ENCODE results near the gene TMEM54. TPM values are rescaled to one million over a fixed set of nuclear protein-coding genes. Genes with fewer than 3 reads are reported as not detected.

TMEM54 gene
- total RNA-seq, 1 experiment from 2014 or later: 47.5 TPM

GRCh38 chr1:32895325-32896215 lies 5.6 kb downstream of the TMEM54 start:
- DNase-seq (ENCODE audit: low spot score): no peak

GRCh38 chr1:32894681-32895080 lies 6.5 kb downstream of the TMEM54 start:
- DNase-seq (ENCODE audit: low spot score): no peak

GRCh38 chr1:32894019-32894600 lies 7.1 kb downstream of the TMEM54 start:
- no peak for DNase-seq (ENCODE audit: low spot score)

GRCh38 chr1:32893198-32894018 lies 7.8 kb downstream of the TMEM54 start:
- no peak for DNase-seq (ENCODE audit: low spot score)

DNA sequence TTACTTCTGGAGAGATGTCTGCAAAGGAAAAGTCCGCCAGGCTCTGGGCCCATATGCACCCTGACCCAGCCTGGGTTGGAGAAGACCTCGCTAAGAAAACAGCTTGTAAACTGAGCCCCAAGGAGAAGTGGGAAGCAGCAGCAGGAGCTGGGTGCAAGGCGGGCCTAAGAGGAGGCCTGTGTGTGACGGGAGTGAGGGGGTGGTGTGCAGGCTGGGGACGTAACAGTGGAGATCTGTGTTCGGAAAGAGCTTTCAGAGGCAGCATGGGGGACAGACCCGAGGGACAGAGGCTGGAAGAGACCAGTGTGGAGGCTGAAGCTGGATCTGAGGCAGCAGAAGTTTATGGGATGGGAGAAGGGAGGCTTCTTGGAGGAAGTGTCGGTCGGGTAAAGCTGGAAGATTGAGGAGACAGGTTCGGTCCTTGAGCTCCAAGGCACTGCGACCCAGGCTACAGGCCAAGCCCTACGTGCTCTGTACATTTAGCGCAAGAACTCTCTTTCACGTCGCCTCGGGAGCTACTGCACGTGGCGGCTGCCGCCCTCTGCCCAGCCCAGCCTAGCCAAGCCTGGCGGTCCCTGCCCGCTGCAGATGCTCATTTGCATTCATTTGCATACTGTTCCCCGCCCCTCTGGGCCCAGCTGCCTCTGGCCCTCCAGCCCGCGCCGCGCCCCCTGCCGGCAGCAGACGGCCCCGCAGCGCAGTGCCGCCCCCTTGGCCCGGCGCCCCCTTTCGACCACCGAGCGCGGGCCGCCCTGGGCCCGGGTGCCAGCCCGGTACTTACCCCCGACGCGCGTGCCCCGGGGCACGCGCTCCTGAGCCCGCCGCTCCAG lies 8.6 kb downstream of the TMEM54 start:
- no peak for DNase-seq (ENCODE audit: low spot score)

DNA sequence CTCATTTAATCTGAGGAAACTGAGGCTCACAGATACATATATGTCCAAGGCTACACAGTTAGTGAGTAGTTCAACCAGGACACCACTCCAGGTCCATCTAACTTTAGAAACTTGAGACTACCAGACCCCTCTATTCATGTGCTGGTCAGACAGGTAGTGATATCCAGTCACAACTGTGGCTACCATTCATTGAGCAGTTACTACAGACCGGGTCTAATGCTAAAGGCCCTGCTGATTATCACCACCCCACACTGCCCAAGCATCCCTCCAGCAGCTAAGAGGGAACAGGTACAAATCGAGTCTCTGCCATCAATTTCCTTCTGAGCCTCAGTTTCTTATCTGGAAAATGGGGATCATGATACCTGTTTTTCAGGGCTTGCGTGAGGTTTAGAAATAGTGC lies 9.6 kb downstream of the TMEM54 start:
- no peak for DNase-seq (ENCODE audit: low spot score)

DNA sequence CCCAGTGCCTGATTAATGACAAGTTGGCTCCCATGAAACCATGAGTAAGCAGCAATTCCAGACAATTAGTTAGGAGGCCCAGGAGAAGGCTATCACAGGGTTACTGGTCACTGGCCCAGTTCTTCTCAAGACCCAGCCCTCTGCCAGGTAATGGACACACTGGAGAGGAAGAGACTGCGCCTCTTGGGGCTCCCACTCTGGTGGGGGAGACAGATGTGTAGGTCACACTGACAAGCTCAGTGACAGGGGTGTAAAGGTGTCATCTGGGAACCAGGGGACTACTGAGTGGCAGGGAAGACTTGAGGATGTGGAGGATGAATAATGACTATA lies 10.0 kb downstream of the TMEM54 start:
- no peak for DNase-seq (ENCODE audit: low spot score)

GRCh38 chr1:32890516-32891240 lies 10.5 kb downstream of the TMEM54 start:
- no peak for DNase-seq (ENCODE audit: low spot score)

DNA sequence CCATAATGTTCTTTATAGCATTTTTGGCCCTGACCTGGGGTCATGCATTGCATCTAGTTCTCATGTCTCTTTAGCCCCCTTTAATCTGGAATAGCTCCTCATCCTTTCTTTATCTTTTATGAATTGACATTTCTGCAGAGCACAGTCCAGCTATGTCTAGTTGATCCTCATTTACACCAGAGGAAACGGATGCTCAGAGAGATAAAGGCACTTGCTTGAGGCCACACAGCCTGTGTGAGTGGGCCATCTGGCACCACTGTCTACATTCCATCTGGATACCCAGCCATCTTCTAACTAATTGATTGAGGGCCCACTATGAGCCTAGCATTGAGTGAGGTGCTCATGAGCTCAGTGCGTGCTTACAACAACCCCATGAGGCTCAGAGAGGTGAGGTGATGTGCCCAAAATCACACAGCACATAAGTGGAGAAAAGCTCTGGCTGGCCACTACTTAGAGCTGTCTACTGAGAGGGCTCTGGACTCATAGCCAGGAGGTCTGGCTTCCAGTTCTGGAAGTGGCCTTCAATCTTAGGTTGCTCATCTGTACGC lies 11.4 kb downstream of the TMEM54 start:
- no peak for DNase-seq (ENCODE audit: low spot score)

DNA sequence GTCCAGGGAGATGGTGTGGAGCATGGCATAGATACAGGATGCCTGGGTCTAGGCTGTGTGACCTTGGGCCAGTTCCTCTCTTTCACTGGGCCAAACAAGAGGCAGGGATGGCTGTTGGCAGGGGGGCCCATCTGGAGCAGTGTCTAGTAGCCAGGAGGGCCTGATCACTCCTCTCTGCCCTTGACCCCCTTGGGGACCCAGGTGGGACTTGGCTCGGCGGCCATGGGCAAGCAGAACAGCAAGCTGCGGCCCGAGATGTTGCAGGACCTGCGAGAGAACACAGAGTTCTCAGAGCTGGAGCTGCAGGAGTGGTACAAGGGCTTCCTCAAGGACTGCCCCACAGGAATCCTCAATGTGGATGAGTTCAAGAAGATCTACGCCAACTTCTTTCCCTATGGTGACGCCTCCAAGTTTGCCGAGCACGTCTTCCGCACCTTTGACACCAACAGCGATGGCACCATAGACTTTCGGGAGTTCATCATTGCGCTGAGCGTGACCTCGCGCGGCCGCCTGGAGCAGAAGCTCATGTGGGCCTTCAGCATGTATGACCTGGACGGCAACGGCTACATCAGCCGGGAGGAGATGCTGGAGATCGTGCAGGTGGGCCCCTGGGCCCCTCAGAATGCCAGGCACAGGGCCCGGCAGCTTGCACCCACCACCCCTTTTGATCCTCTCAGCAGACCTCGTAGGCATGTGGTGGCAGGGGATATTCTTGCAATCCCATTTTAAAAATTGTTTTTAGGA lies 12.3 kb downstream of the TMEM54 start:
- no peak for DNase-seq (ENCODE audit: low spot score)

- no peak for DNase-seq (ENCODE audit: low spot score)
These were observed 13.1 kb downstream of the TMEM54 start for GRCh38 chr1:32888134-32888533.

DNA sequence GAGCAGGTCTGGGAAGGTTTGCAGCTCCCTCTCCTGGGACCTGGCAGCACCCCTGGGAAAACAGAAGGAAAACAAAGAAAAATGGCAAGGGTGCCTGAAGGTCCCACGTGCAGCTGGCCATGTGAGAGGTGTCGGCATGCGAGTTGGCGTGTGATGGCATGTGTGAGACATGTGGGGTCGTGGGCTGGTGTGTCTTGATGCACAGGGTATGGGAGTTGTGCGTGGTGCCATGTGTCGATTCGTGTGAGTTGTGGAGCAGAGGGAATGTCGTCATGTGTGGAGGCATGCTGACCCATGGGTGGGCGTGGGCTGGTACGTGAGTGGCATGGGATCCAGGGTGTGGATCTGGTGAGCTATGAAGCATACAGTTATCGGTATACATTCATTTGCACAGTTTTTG lies 13.6 kb downstream of the TMEM54 start:
- DNase-seq (ENCODE audit: low spot score): no peak

GRCh38 chr1:32886828-32887414 lies 14.3 kb downstream of the TMEM54 start:
- no peak for DNase-seq (ENCODE audit: low spot score)

DNA sequence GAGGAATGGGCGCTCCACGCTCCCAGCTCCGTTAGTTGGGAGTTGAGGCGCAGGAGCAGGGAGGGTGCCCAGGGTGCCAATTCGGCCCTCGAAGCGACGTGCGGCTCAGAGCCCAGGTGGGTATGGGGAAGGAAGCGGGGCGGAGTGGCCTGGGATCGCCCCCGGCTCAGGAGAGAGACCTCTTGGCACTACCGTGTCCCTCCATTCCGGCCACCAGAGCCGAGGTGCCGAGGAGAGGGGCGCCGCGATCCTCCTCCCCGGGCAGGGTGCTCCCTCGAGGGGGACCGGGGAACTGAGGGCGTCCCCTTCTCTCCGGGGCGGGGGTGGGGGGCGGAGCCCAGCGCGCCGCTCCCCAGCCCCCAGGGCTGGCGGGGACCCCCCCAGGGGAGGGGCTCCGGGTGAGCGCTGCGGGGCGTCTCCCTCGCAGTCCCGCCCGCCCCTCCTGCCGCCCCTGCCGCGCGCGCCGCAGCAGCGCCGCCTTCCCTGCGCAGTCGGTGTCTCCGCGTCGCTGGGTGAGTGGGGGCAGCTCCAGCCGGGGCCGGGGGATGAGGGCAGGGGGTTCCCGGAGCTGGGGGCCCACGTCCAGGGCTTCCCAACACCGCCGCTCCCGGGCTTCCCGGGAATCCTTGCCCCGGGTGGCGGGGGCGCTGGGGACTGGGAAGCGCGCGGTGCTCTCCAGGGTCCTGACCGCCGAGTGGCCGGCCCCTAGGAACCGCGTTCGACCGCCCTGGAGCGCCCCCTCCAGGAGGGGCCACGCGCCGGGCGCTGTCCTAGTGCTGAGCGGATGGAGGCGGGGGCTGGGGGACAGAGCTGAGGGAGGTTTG lies 15.0 kb downstream of the TMEM54 start, which contains the start of gene HPCA:
HPCA (plus strand) TSS at position 488 of the 824 bp plus-strand sequence. CDS start 2,408 bp downstream, outside the sequence.
- peak; percentile 30 for DNase-seq (ENCODE audit: low spot score)

DNA sequence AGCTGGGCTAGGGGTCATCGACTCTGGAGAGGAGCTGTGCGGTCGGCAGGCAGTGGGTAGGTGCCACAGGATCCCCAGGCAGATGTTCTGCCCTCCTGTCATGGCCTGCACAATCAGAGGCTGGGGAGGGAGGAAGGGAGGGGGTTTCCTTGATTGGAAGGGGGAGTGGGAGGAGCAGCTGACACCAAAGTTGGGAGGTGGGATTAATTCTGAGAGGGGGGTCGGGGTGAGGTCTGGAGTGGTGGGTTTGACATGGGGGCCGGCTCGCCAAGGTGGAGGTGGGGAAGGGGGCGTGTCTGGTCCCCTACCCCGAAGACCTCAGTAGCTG lies 15.5 kb downstream of the TMEM54 start:
- no peak for DNase-seq (ENCODE audit: low spot score)

DNA sequence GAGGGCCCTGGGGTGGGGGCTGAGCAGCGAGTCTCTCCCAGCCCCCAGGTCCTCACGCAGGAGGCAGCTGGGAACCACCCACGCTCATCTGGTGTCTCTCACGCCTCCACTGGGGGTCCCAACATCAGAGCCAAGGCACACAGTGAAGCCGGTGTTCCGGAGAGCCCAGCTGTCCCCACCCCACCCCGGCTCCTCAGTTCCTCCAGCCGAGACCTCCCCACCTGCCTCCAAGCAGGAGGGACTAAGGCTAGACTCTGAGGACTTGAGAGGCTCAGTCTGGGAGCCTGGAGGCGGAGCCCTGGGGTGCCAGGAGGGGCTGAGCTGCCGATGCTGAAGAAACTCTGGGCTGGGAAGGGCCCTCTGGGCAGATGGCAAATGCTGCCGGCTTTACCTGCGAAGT lies 16.5 kb downstream of the TMEM54 start:
- DNase-seq (ENCODE audit: low spot score): no peak

- no peak for DNase-seq (ENCODE audit: low spot score)
These were observed 17.2 kb downstream of the TMEM54 start for GRCh38 chr1:32884032-32884372.

DNA sequence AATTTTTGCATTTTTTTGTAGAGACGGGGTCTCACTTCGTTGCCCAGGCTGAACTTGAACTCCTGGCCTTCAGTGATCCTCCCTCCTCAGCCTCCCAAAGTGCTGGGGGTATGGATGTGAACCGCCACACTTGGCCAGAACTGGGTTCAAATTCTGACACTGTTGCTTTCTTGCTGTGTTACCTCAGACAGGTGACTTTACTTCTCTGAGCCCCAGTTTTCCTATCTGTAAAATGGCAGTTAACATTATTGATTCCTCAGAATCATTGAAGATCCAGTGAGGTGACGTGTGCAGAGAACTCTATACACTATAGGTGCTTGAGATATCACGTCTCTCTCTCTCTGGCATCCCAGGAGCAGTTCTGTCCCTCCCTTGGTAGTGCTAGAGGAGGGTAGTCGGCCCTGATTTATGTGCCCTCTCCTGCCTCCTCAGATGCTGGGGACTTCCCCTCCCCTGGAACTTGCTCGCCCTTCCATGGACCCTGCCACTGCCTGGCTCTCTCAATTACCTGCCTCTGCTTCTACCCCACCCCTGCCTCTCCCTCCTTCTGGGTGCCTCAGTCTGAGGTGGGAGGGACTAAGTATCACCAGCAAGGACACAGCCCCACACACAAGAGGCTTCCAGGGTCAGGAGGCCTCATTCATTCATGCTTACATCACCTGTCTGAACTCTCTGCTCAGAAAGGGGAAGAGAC lies 17.7 kb downstream of the TMEM54 start:
- no peak for DNase-seq (ENCODE audit: low spot score)
